Loucy (cell line): ENCODE measurements around the gene VPS13A.
A peak's percentile ranks its signal among the peaks of the same experiment; 100 is the strongest.

Source experiments
- H2AFZ ChIP-seq: fragments of 200-600 bp; sonication (generic); 2 replicates; pipeline ENCODE4 v1.6.0; 2016; ENCODE audit warnings: antibody characterized with exemption, mild to moderate bottlenecking, low read length, moderate library complexity
- H3F3A ChIP-seq: fragments of 200-600 bp; 2 replicates; pipeline ENCODE4 v1.6.0; 2016; ENCODE audit warnings: antibody characterized with exemption, low read depth, mild to moderate bottlenecking
- H3K27me3 ChIP-seq: fragments of 200-600 bp; sonication (generic); 2 replicates; pipeline ENCODE4 v1.6.1; 2014; ENCODE audit warnings: low read length, mild to moderate bottlenecking; ENCODE audit not compliant: insufficient read depth, poor library complexity, severe bottlenecking
- H3K36me3 ChIP-seq: fragments of 200-600 bp; sonication (generic); 2 replicates; pipeline ENCODE4 v1.6.1; 2016; ENCODE audit warnings: low read length; ENCODE audit not compliant: insufficient read depth
- H3K4me1 ChIP-seq: fragments of 200-600 bp; sonication (generic); 2 replicates; pipeline ENCODE4 v1.5.1; 2014; ENCODE audit warnings: low read length, mild to moderate bottlenecking; ENCODE audit not compliant: insufficient read depth, poor library complexity, severe bottlenecking
- H3K4me2 ChIP-seq: fragments of 200-600 bp; sonication (generic); 2 replicates; pipeline ENCODE4 v1.6.0; 2014; ENCODE audit warnings: antibody characterized with exemption, low read length, low read depth, mild to moderate bottlenecking; ENCODE audit not compliant: poor library complexity, severe bottlenecking
- H3K4me3 ChIP-seq: fragments of 200-600 bp; sonication (generic); 2 replicates; pipeline ENCODE4 v1.5.1; 2014; ENCODE audit warnings: low read length, mild to moderate bottlenecking, mixed read lengths; ENCODE audit not compliant: poor library complexity, severe bottlenecking
- H3K79me2 ChIP-seq: fragments of 200-600 bp; sonication (generic); 2 replicates; pipeline ENCODE4 v1.6.1; 2014; ENCODE audit warnings: low read length; ENCODE audit not compliant: insufficient read depth
- H3K9ac ChIP-seq: fragments of 200-600 bp; sonication (generic); 2 replicates; pipeline ENCODE4 v1.6.0; 2014; ENCODE audit warnings: mild to moderate bottlenecking, low read depth, low read length, moderate library complexity; ENCODE audit not compliant: poor library complexity, severe bottlenecking
- H3K9me2 ChIP-seq: fragments of 200-600 bp; sonication (generic); replicated peaks from 2 replicates; pipeline ENCODE4 v1.6.1; 2016; ENCODE audit warnings: low read depth, low read length, mixed read lengths
- H3K9me3 ChIP-seq: fragments of 200-600 bp; sonication (generic); 2 replicates; pipeline ENCODE4 v1.6.1; 2014; ENCODE audit warnings: mild to moderate bottlenecking, antibody characterized with exemption, low read length, low read depth; ENCODE audit not compliant: insufficient read depth
- H4K20me1 ChIP-seq: fragments of 200-600 bp; sonication (generic); 2 replicates; pipeline ENCODE4 v1.6.0; 2014; ENCODE audit warnings: antibody characterized with exemption, low read length, mild to moderate bottlenecking; ENCODE audit not compliant: insufficient read depth, poor library complexity, severe bottlenecking
- EZH2phosphoT487 ChIP-seq: fragments of 200-600 bp; IDR thresholded peaks from 2 replicates; pipeline ENCODE4 v1.6.1; 2018; ENCODE audit warnings: antibody characterized with exemption, mild to moderate bottlenecking, moderate library complexity, borderline replicate concordance
- TF ChIP-seq, protein P1 (sequence below): fragments of 200-600 bp; sonication (generic); conservative IDR thresholded peaks from 2 replicates; pipeline ENCODE4 v1.5.1; 2014; ENCODE audit warnings: mild to moderate bottlenecking, antibody characterized with exemption, low read length

VPS13A gene

GRCh38 chr9:77163884-77164283 is 13.4 kb upstream of the VPS13A start:
- H3K27me3 ChIP-seq, result no peaks in the 10 kb centered on the region
- no peak overlapping the region for H3K4me3 ChIP-seq
- H3K4me1 ChIP-seq, result no peaks in the 10 kb centered on the region
- no peaks in the 10 kb centered on the region for H4K20me1 ChIP-seq
- no peak overlapping the region for H3K4me2 ChIP-seq
- H3K9me2 ChIP-seq, result no peaks in the 10 kb centered on the region
- H3K9me3 ChIP-seq, result no peaks in the 10 kb centered on the region
- H2AFZ ChIP-seq, result no peak overlapping the region
- H3K79me2 ChIP-seq, result no peaks in the 10 kb centered on the region
- no peaks in the 10 kb centered on the region for H3K36me3 ChIP-seq
- H3F3A ChIP-seq, result no peaks in the 10 kb centered on the region
- no peak for TF ChIP-seq EZH2phosphoT487
- TF ChIP-seq, protein P1, sequence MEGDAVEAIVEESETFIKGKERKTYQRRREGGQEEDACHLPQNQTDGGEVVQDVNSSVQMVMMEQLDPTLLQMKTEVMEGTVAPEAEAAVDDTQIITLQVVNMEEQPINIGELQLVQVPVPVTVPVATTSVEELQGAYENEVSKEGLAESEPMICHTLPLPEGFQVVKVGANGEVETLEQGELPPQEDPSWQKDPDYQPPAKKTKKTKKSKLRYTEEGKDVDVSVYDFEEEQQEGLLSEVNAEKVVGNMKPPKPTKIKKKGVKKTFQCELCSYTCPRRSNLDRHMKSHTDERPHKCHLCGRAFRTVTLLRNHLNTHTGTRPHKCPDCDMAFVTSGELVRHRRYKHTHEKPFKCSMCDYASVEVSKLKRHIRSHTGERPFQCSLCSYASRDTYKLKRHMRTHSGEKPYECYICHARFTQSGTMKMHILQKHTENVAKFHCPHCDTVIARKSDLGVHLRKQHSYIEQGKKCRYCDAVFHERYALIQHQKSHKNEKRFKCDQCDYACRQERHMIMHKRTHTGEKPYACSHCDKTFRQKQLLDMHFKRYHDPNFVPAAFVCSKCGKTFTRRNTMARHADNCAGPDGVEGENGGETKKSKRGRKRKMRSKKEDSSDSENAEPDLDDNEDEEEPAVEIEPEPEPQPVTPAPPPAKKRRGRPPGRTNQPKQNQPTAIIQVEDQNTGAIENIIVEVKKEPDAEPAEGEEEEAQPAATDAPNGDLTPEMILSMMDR, result no peak
- H3K9ac ChIP-seq, result no peak overlapping the region

- Histone ChIP-seq H3K4me3 (no peak overlapping the region), H4K20me1 (no peaks in the 10 kb centered on the region), H3F3A (no peaks in the 10 kb centered on the region), H3K27me3 (no peaks in the 10 kb centered on the region), H3K36me3 (no peaks in the 10 kb centered on the region), H2AFZ (no peak overlapping the region), H3K9me2 (no peaks in the 10 kb centered on the region), H3K4me2 (no peak overlapping the region), H3K9ac (no peak overlapping the region), H3K4me1 (no peaks in the 10 kb centered on the region), H3K79me2 (no peaks in the 10 kb centered on the region), H3K9me3 (no peaks in the 10 kb centered on the region)
- TF ChIP-seq, protein P1, result no peak
- TF ChIP-seq EZH2phosphoT487, result no peak
Measured at GRCh38 chr9:77166193-77166592, 11.1 kb upstream of the VPS13A start.

DNA sequence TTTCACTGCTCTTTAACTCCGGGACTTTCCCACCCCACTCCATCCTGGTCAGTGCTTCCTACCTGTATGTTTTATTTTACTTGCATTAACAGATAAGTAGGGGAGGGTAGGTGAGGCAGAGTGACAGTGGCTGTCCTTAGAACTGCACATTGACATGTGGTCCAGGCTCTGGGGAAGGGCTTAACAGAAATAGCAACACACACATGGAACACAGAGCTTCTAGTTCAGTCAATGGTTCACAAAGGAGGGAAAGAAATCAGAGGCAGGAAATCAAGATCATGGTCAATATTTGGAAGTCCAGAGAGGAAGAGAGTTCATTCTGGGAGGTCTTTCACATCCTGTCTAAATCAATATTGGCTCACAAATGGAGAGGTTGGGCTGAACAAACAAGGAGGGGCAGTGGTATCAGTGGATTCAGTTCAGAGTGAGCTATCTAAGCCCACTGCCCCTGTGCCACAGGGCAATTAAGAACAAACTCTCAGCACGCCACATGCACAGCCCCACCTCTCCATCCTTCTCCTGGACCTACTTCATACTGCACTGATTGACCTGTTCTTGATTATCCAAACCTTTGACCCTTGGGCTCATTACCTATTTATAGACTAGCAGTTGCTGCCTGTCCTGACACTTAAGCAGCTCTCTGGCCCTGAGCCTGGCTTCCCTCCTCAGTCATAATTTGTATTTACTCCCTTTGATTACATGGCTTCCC is 6.2 kb upstream of the VPS13A start:
- Histone ChIP-seq H3K79me2 (no peaks in the 10 kb centered on the region), H3K4me1 (peaks cover 13% of the 10 kb centered on the region), H2AFZ (0 out of 2 replicates have a peak overlapping the region, but pooled peaks have one; percentile 45), H3K9me3 (no peaks in the 10 kb centered on the region), H3K4me3 (no peak overlapping the region), H3K9ac (no peak overlapping the region), H3K9me2 (no peaks in the 10 kb centered on the region), H3K4me2 (no peak overlapping the region), H3K27me3 (no peaks in the 10 kb centered on the region), H3K36me3 (no peaks in the 10 kb centered on the region), H4K20me1 (no peaks in the 10 kb centered on the region), H3F3A (no peaks in the 10 kb centered on the region; the same call in 1 of the 2 replicates)
- TF ChIP-seq EZH2phosphoT487, result no peak
- TF ChIP-seq, protein P1, result no peak
